NB4 (cell line): ENCODE measurements around the gene ASIC2.

Source experiments
- DNase-seq: peaks from one replicate; pipeline ENCODE4 v3.0.0; 2010; ENCODE audit warnings: low read depth
- H3K4me3 ChIP-seq: one replicate; pipeline ENCODE4 v1.5.1; 2011; ENCODE audit warnings: mild to moderate bottlenecking, low read depth, low read length, moderate library complexity
- CTCF ChIP-seq: IDR thresholded peaks from one replicate; pipeline ENCODE4 v1.5.1; 2012; ENCODE audit warnings: low read depth, low read length
- MYC ChIP-seq: IDR thresholded peaks from 2 replicates; pipeline ENCODE4 v1.6.1; 2011; ENCODE audit warnings: low read depth, low read length
- POLR2A ChIP-seq: IDR thresholded peaks from 2 replicates; pipeline ENCODE4 v1.6.1; 2011; ENCODE audit warnings: mild to moderate bottlenecking; ENCODE audit not compliant: insufficient read length; ENCODE audit errors: extremely low read depth
- TF ChIP-seq, protein P1 (sequence below): IDR thresholded peaks from 2 replicates; pipeline ENCODE4 v1.6.1; 2011; ENCODE audit warnings: low read depth, low read length

Gene ASIC2

GRCh38 chr17:33002246-33002645 lies 290.8 kb downstream of the ASIC2 start:
- TF ChIP-seq, protein P1, sequence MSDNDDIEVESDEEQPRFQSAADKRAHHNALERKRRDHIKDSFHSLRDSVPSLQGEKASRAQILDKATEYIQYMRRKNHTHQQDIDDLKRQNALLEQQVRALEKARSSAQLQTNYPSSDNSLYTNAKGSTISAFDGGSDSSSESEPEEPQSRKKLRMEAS, result no peak
- TF ChIP-seq CTCF (no peak), MYC (no peak), POLR2A (no peak)
- DNase-seq, result no peak
- no peak overlapping the region for H3K4me3 ChIP-seq

- TF ChIP-seq CTCF, result no peak
- TF ChIP-seq, protein P1, result no peak
- TF ChIP-seq POLR2A, result no peak
- TF ChIP-seq MYC, result no peak
- DNase-seq, result no peak
- no peak overlapping the region for H3K4me3 ChIP-seq
Observed at GRCh38 chr17:32998887-32999228, 294.2 kb downstream of the ASIC2 start.

DNA sequence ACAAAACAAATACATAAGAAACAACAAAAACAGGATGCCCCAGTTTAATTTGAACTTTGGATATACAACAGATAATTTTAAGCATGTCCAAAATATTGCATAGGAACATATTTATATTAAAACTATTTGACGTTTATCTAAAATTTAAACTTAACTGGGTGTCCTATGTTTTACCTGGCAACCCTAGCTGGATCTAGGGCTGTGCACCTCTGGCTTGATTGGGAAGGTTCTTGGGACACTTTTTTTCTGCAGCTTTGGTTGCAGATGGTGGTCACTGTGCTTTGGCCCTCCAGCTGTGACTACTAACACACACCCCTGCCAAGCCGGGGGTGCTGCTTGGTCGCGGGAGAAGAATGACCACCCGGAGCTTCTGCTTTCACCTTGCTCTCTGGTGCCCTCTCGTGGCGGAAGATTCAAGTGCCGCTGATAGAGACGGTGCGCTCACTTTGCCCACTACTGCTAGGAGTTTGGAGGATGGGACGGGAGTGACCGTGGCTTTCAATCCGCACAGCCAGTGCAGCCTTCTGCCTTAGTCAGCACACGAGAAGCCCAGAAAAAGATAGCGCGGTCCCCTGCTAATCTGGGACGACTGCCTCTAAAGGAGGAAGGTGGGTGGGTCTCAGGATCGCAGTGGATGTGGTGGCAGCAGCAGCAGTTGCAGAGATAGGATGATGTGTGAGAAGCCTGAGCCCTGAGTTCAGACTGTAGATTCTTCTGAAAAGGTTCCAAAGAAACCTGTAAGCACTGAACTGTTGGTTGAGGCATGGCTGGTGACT lies 294.8 kb downstream of the ASIC2 start:
- TF ChIP-seq POLR2A (no peak), MYC (no peak), CTCF (peak; percentile 91)
- DNase-seq, result peak; percentile 64
- H3K4me3 ChIP-seq, result no peak overlapping the region

DNA sequence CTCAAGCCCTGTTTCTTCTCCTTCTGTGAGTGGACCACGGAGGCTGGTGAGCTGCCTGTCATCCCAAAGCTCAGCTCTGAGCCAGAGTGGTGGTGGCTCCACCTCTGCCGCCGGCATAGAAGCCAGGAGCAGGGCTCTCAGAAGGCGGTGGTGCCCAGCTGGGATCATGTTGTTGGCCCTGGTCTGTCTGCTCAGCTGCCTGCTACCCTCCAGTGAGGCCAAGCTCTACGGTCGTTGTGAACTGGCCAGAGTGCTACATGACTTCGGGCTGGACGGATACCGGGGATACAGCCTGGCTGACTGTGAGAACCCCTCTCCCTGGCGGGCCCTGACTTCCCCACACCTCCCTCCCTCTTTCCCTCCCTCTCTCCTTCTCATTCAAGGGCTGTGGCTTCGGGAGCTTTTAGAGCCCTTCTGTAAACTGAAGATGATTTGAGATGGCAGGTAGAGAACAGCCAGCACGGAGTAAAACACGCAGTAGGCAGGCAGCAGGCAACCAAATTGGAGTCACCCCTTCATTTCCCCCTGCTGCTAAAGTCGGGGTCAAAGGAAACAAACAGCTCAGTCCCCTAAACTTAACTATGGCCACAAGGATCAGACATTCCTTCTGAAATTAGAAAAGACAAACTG lies 297.6 kb downstream of the ASIC2 start:
- TF ChIP-seq, protein P1, result no peak
- no peak for TF ChIP-seq MYC
- TF ChIP-seq CTCF, result no peak
- DNase-seq, result no peak
- H3K4me3 ChIP-seq, result no peak overlapping the region

- TF ChIP-seq POLR2A, result no peak
- TF ChIP-seq, protein P1, result no peak
- no peak for TF ChIP-seq CTCF
- no peak for TF ChIP-seq MYC
- DNase-seq, result no peak
- no peak overlapping the region for H3K4me3 ChIP-seq
Observed at GRCh38 chr17:32993977-32994376, 299.1 kb downstream of the ASIC2 start.
